Calu3 (cell line): ENCODE measurements around the gene HAND1. TPM values are rescaled to one million over a fixed set of nuclear protein-coding genes. Genes with fewer than 3 reads are reported as not detected.

Experiments used
- Bru-seq: library from RNA; stranded (reverse); fragments of 400-500 nt; gene quantifications from one replicate; lab custom pipeline; 2021; lab: Mats Ljungman, UMichigan
- BruChase-seq, 2 experiments: library from RNA; stranded (reverse); fragments of 400-500 nt; gene quantifications; one replicate each; lab custom pipeline; 2021; lab: Mats Ljungman, UMichigan
- BruUV-seq: library from RNA; stranded (reverse); fragments of 400-500 nt; replicated peaks from 2 replicates; lab custom pipeline; 2021; lab: Mats Ljungman, UMichigan
- CTCF ChIA-PET: fragments of 300-600 bp; sonication (Branson Sonifier 250); formaldehyde crosslinking; loops from one replicate; lab custom pipeline; 2022; ENCODE audit warnings: antibody characterized with exemption; lab: Charles Lee
- DNase-seq: peaks from one replicate; pipeline ENCODE4 v3.0.0; 2022
- H3K27ac Mint-ChIP-seq: one replicate; pipeline ENCODE4 v1.8.0; 2022; ENCODE audit warnings: mixed read lengths; ENCODE audit not compliant: unreplicated experiment
- H3K27me3 Mint-ChIP-seq: one replicate; pipeline ENCODE4 v1.8.0; 2022; ENCODE audit warnings: mixed read lengths; ENCODE audit not compliant: unreplicated experiment
- H3K36me3 Mint-ChIP-seq: one replicate; pipeline ENCODE4 v1.8.0; 2022; ENCODE audit warnings: mild to moderate bottlenecking, moderate library complexity, mixed read lengths; ENCODE audit not compliant: insufficient read depth, unreplicated experiment
- H3K4me1 Mint-ChIP-seq: one replicate; pipeline ENCODE4 v1.8.0; 2022; ENCODE audit warnings: mild to moderate bottlenecking, low read depth, mixed read lengths; ENCODE audit not compliant: unreplicated experiment
- H3K4me3 Mint-ChIP-seq: one replicate; pipeline ENCODE4 v1.8.0; 2022; ENCODE audit warnings: mild to moderate bottlenecking, low read depth, moderate library complexity, mixed read lengths; ENCODE audit not compliant: unreplicated experiment
- H3K9me3 Mint-ChIP-seq: one replicate; pipeline ENCODE4 v1.8.0; 2022; ENCODE audit warnings: low read depth, mixed read lengths; ENCODE audit not compliant: unreplicated experiment
- CTCF ChIP-seq: fragments of 200-600 bp; IDR thresholded peaks from one replicate; pipeline ENCODE4 v1.8.0; 2022; ENCODE audit warnings: antibody characterized with exemption; ENCODE audit not compliant: unreplicated experiment
- intact Hi-C: fragments of 100-400 bp; cut with micrococcal nuclease; formaldehyde crosslinking; loops from one replicate; pipeline ENCODE4 v1.10.0; 2022; ENCODE audit not compliant: unreplicated experiment
- long read RNA-seq: library from polyadenylated mRNA; stranded (forward); transcript quantifications from one replicate; pipeline ENCODE4 v2.0.0, GENCODE V29; 2022
- total RNA-seq: library from RNA; stranded (reverse); gene quantifications from 2 replicates; pipeline ENCODE4 v1.2.3, GENCODE V29; 2022

Gene HAND1
- not detected in 2 replicates for total RNA-seq
- Bru-seq, nascent RNA, result not detected
- BruChase-seq, experiment 1, labeled RNA remaining after a 6-hour chase, result not detected
- not detected for BruChase-seq, experiment 2, labeled RNA remaining after a 2-hour chase
- long read RNA-seq, result 0 reads

GRCh38 chr5:154478224-154478565 lies at the start of gene HAND1:
Gene HAND1, minus strand, starts transcription at chr5:154478227. Its CDS starts 219 bp downstream, at chr5:154478008.
- no peak for TF ChIP-seq CTCF
- no peaks in the 10 kb centered on the region for H3K36me3 Mint-ChIP-seq
- no peaks in the 10 kb centered on the region for H3K9me3 Mint-ChIP-seq
- peak within 1 kb of the TSS; percentile 57 for H3K4me3 Mint-ChIP-seq
- BruUV-seq, result no TSS peak
- peaks cover 8% of the 10 kb centered on the region for H3K4me1 Mint-ChIP-seq
- intact Hi-C loops, result no loop called here
- peak; percentile 53 for DNase-seq
- CTCF ChIA-PET, result interaction anchor here (0.6 kb wide), 1 partner anchor 144 kb away, joined by 3 read pairs; no protein-coding TSS in a partner anchor
- H3K27ac Mint-ChIP-seq, result no peak within 1 kb of the TSS
- H3K27me3 Mint-ChIP-seq, result peaks cover 92% of the 10 kb centered on the region

- CTCF ChIA-PET, result interaction anchor here (0.6 to 1.0 kb wide), 2 partner anchors 24 to 140 kb away, joined by 3 to 4 read pairs; no protein-coding TSS in a partner anchor
- H3K4me1 Mint-ChIP-seq, result no peaks in the 10 kb centered on the region
- H3K36me3 Mint-ChIP-seq, result no peaks in the 10 kb centered on the region
- H3K4me3 Mint-ChIP-seq, result no peak overlapping the region
- intact Hi-C loops, result no loop called here
- H3K27ac Mint-ChIP-seq, result no peak overlapping the region
- no peak for DNase-seq
- no TSS peak for BruUV-seq
- H3K9me3 Mint-ChIP-seq, result no peaks in the 10 kb centered on the region
- H3K27me3 Mint-ChIP-seq, result peaks cover 50% of the 10 kb centered on the region
- TF ChIP-seq CTCF, result no peak
These were observed 48.5 kb upstream of the HAND1 start for GRCh38 chr5:154526231-154527226.

GRCh38 chr5:154524859-154525258 lies 46.8 kb upstream of the HAND1 start:
- Mint-ChIP-seq H3K27ac (no peak overlapping the region), H3K36me3 (no peaks in the 10 kb centered on the region), H3K4me1 (peaks cover 3% of the 10 kb centered on the region), H3K4me3 (no peak overlapping the region), H3K27me3 (peaks cover 56% of the 10 kb centered on the region), H3K9me3 (no peaks in the 10 kb centered on the region)
- BruUV-seq, result no TSS peak
- CTCF ChIA-PET, result no interaction called here
- intact Hi-C loops, result no loop called here
- no peak for TF ChIP-seq CTCF
- DNase-seq, result no peak

GRCh38 chr5:154524181-154524580 lies 46.2 kb upstream of the HAND1 start:
- no peaks in the 10 kb centered on the region for H3K9me3 Mint-ChIP-seq
- DNase-seq, result no peak
- H3K36me3 Mint-ChIP-seq, result no peaks in the 10 kb centered on the region
- intact Hi-C loops, result no loop called here
- no peak for TF ChIP-seq CTCF
- H3K27ac Mint-ChIP-seq, result no peak overlapping the region
- peaks cover 63% of the 10 kb centered on the region for H3K27me3 Mint-ChIP-seq
- CTCF ChIA-PET, result no interaction called here
- peaks cover 10% of the 10 kb centered on the region for H3K4me1 Mint-ChIP-seq
- BruUV-seq, result no TSS peak
- no peak overlapping the region for H3K4me3 Mint-ChIP-seq
